Muscle layer of colon (tissue), 2 donors: Measurements from ENCODE around the gene ADORA1.

ENCODE experiments used
- H3K27ac ChIP-seq: one replicate; pipeline ENCODE4 v1.7.0; 2013; ENCODE audit warnings: low read depth, mild to moderate bottlenecking, low read length, moderate library complexity
- H3K27me3 ChIP-seq, 2 donors: one replicate each; pipeline ENCODE4 v1.7.0; 2013; ENCODE audit warnings: low read length in 2 of 2, mild to moderate bottlenecking in 2 of 2; ENCODE audit not compliant: insufficient read depth in 2 of 2, control insufficient read depth in 1 of 2
- H3K36me3 ChIP-seq: one replicate; pipeline ENCODE4 v1.7.0; 2013; ENCODE audit warnings: mild to moderate bottlenecking, low read length; ENCODE audit not compliant: insufficient read depth
- H3K4me1 ChIP-seq: one replicate; pipeline ENCODE4 v1.7.0; 2013; ENCODE audit warnings: mild to moderate bottlenecking, low read length; ENCODE audit not compliant: insufficient read depth
- H3K4me3 ChIP-seq, 2 donors: one replicate each; pipeline ENCODE4 v1.7.0; 2013; ENCODE audit warnings: low read length in 2 of 2, low read depth in 1 of 2, mild to moderate bottlenecking in 1 of 2, moderate library complexity in 1 of 2
- H3K9ac ChIP-seq: one replicate; pipeline ENCODE4 v1.7.0; 2013; ENCODE audit warnings: low read length
- H3K9me3 ChIP-seq: one replicate; pipeline ENCODE4 v1.7.0; 2013; ENCODE audit warnings: mild to moderate bottlenecking, low read length
- donor health status: abdominal sarcoma.
- donor health status: Adenocarcinoma of cecum.

The ADORA1 gene

DNA sequence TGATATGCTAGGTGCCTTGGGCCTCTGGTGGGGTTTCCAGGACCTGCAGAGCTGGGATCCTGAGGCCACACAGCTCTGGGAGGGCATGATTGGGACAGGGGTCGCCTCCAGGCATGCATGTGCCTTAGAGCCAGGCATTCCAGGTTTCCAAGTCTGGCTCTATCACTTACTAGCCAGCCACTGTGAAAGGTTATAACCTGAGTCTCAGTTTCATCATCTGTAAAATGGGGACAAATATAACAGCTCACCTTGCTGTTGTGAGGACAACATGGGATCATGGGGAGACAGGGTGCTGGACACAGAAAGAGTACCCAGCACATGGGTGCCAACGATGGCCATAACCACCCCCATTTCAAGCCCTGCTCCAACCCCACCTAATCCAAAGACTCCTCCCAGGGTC, 56.3 kb downstream of the ADORA1 start:
- H3K4me3 ChIP-seq, result no peak overlapping the region
- no peak overlapping the region for H3K9ac ChIP-seq
- H3K4me1 ChIP-seq, result peaks cover 6% of the 10 kb centered on the region
- no peaks in the 10 kb centered on the region for H3K27me3 ChIP-seq
- H3K9me3 ChIP-seq, result no peaks in the 10 kb centered on the region
- H3K36me3 ChIP-seq, result no peaks in the 10 kb centered on the region
- H3K27ac ChIP-seq, result no peak overlapping the region

DNA sequence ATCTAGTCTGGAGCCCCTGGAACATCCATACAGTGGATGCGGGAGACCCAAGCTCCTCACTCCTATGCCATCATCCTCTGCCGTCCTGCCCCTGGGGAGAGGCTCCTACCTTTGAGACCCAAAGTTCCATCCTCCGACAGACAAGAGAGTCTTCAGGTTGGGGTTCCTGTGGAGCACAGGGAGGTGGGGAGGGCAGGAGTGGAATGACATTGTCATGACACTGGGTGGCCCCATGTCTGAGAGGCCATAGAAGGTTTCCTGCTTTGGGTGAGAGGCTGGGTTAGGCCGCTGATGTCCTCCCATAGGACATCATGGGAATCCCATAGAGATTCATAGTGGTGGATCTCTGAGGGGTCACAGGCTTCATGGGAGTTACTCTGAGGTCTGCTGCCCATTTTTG, 56.9 kb downstream of the ADORA1 start:
- H3K4me1 ChIP-seq, result peaks cover 6% of the 10 kb centered on the region
- H3K36me3 ChIP-seq, result no peaks in the 10 kb centered on the region
- no peak overlapping the region for H3K4me3 ChIP-seq
- H3K9me3 ChIP-seq, result no peaks in the 10 kb centered on the region
- no peak overlapping the region for H3K9ac ChIP-seq
- no peaks in the 10 kb centered on the region for H3K27me3 ChIP-seq
- no peak overlapping the region for H3K27ac ChIP-seq

DNA sequence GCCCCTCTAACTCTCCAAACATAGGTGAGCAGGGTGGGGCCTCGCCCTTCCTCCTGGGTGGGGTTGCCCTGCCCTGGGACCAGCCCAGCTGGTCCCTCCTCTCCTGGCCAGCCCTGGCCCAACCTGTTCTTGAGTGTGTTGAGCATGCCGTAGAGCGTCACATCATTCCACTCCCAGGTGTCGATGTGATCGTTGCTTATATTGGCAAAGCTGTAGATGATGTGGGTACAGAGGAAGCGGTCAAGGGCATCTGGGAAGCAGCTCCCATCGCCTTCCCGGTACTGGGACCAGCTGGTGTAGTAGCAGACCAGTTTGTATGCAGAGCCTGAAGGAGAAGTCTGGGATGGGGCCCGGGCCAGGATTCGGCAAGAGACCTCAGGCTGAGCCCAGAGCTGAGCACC, 57.5 kb downstream of the ADORA1 start:
- H3K4me1 ChIP-seq, result peaks cover 6% of the 10 kb centered on the region
- H3K27ac ChIP-seq, result no peak overlapping the region
- no peak overlapping the region for H3K4me3 ChIP-seq
- no peaks in the 10 kb centered on the region for H3K27me3 ChIP-seq
- H3K9me3 ChIP-seq, result no peaks in the 10 kb centered on the region
- no peaks in the 10 kb centered on the region for H3K36me3 ChIP-seq
- H3K9ac ChIP-seq, result no peak overlapping the region

GRCh38 chr1:203185585-203185984, 58.1 kb downstream of the ADORA1 start:
- Histone ChIP-seq H3K4me1 (peaks cover 6% of the 10 kb centered on the region), H3K27me3 (no peaks in the 10 kb centered on the region), H3K4me3 (no peak overlapping the region), H3K27ac (no peak overlapping the region), H3K9ac (no peak overlapping the region), H3K9me3 (no peaks in the 10 kb centered on the region), H3K36me3 (no peaks in the 10 kb centered on the region)

DNA sequence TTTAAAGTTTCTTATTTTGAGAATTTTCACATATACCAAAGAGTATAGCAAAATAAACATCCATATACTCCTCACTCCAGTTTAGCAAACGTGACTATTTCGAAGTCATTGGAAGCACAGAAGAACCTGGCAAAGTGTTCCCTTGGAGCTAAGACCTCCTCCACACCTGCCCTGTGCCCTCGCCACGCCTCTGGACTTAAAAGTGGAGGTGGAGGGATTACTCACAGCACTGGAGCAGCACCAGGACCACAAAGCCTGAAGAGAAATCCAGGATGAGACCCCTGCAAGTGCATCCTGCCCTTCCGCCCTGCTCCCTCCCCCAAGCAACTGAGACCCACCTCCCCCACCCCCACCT, 58.5 kb downstream of the ADORA1 start:
- H3K27me3 ChIP-seq, result no peaks in the 10 kb centered on the region
- no peaks in the 10 kb centered on the region for H3K9me3 ChIP-seq
- no peak overlapping the region for H3K9ac ChIP-seq
- H3K27ac ChIP-seq, result no peak overlapping the region
- peaks cover 6% of the 10 kb centered on the region for H3K4me1 ChIP-seq
- no peaks in the 10 kb centered on the region for H3K36me3 ChIP-seq
- no peak overlapping the region for H3K4me3 ChIP-seq

GRCh38 chr1:203186446-203187303, 59.1 kb downstream of the ADORA1 start, which contains the start of gene CHI3L1:
Gene CHI3L1 (minus strand): TSS chr1:203186704. CDS start chr1:203186623, 81 bp downstream.
- Histone ChIP-seq H3K27me3 (no peaks in the 10 kb centered on the region), H3K9ac (no peak within 1 kb of the TSS), H3K27ac (no peak within 1 kb of the TSS), H3K4me1 (peaks cover 6% of the 10 kb centered on the region), H3K9me3 (no peaks in the 10 kb centered on the region), H3K36me3 (no peaks in the 10 kb centered on the region), H3K4me3 (no peak within 1 kb of the TSS)

DNA sequence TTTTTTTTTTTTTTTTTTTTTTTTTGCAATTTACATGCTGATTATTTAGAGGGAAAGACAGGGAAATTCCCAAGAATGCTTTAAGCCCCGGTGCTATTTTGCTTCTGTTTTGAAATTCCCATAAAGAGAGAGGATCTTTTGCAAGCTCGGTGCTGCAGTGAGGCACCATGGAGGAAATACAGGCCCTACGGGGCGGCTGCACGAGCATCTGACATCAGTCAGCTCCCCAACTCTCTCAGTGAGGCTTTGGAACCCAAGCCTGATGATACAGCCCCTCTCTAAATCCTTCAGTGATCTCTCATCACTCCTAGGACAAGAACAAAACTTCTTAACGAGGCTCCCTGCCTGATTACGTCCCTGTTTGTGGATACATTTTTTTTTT, 59.8 kb downstream of the ADORA1 start:
- Histone ChIP-seq H3K9ac (no peak overlapping the region), H3K27me3 (no peaks in the 10 kb centered on the region), H3K36me3 (no peaks in the 10 kb centered on the region), H3K9me3 (no peaks in the 10 kb centered on the region), H3K4me1 (peaks cover 6% of the 10 kb centered on the region), H3K4me3 (no peak overlapping the region), H3K27ac (no peak overlapping the region)

DNA sequence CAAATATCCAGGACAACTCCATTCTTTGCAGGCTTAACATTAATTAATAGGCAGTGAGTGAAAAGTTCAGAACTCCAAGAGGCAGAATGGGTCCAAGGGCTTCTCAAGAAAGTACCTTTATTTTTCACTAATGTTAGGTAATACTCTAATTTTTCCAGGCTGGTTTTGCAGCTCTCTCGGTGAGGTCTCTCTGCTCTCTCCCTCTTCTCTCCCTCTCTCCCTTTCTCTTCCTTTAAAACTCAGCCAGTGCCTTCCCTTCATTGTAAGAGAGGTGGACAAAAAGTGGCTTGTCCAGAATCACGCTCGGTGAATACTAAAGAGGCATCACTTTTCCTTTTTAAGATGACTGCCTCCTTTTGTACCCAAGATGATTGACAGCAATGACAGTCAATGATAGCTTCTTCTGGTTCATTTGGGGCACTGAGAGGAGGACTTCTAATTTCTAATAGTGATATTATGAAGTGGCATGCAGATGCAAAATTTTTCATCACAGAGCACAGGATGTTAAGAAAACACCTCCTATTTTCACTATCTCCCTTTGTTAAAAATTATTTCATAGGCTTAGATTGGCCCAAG, 60.3 kb downstream of the ADORA1 start:
- Histone ChIP-seq H3K9ac (no peak overlapping the region), H3K36me3 (no peaks in the 10 kb centered on the region), H3K4me1 (peaks cover 6% of the 10 kb centered on the region), H3K4me3 (no peak overlapping the region), H3K27ac (no peak overlapping the region), H3K27me3 (no peaks in the 10 kb centered on the region), H3K9me3 (no peaks in the 10 kb centered on the region)

DNA sequence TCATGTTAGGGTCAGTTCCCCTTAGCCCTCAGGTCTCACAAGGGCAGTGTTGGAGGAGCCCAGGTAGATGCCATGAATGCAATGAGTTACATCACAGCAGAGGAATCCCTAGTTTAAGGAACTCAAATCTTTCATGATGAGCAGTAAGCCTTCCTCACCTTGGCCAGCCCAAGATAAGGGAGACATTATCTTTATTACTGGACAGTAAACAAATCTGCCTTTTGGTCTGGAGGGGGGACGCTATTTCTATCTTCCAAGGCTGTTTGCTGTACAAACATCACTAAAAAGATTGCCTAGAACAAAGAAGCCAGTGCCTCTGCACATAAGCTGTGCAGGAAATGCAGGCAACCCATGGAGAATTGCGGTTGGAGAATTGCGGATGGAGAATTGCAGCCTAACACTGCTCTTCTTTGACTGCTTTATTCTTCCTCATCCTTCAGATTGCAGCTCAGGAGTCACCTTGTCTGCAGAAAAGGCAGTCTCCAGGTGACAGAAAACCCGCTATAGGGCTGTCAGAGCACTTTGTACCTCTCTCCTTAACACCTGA, 61.2 kb downstream of the ADORA1 start:
- Histone ChIP-seq H3K4me3 (no peak overlapping the region), H3K27ac (no peak overlapping the region), H3K9ac (no peak overlapping the region), H3K36me3 (no peaks in the 10 kb centered on the region), H3K4me1 (peaks cover 6% of the 10 kb centered on the region), H3K27me3 (no peaks in the 10 kb centered on the region), H3K9me3 (no peaks in the 10 kb centered on the region)

DNA sequence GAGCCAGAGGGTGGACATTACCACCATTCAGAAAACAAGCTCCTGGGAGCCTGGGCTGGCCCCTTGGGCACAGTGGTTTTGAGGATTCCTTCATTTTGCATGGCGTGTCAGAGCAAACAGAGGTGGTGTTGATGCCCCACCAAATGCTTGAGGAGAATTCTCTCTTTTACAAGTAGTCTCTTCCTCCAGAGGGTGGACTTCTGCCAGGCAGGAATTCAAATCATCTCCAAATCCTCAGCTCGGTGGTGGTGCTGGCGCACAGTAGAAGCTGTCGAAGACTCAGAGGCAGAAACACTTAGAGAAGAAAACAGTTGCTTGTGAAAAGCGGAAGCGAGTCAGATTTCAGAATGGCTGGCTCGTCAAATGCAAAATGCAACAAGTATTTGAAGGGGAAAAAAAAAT, 62.4 kb downstream of the ADORA1 start:
- Histone ChIP-seq H3K27ac (no peak overlapping the region), H3K4me1 (peaks cover 6% of the 10 kb centered on the region), H3K9me3 (no peaks in the 10 kb centered on the region), H3K27me3 (no peaks in the 10 kb centered on the region), H3K4me3 (no peak overlapping the region), H3K9ac (no peak overlapping the region), H3K36me3 (no peaks in the 10 kb centered on the region)

DNA sequence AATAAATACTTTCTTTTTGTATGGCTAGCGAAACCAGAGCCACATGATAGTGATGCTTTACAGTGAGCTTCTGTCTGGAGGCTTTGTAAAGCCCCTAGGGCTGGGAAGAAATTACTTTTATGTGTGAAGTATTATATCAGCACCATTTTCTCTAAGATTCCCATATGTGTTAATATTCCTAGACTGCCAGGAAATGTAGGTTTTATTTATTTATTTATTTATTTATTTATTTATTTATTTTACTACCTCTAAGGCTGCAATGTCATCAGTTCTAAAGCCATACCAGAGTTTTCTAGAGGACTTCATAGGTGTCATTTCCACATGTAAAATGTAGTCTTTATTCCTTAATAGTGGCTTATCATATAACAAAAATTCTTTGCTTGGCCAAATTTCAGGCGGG, 63.4 kb downstream of the ADORA1 start:
- H3K36me3 ChIP-seq, result no peaks in the 10 kb centered on the region
- no peaks in the 10 kb centered on the region for H3K27me3 ChIP-seq
- no peaks in the 10 kb centered on the region for H3K9me3 ChIP-seq
- H3K4me3 ChIP-seq, result no peak overlapping the region
- no peak overlapping the region for H3K27ac ChIP-seq
- H3K9ac ChIP-seq, result no peak overlapping the region
- H3K4me1 ChIP-seq, result peaks cover 6% of the 10 kb centered on the region
